NCI-H82 treated with DMSO at 0.1 percent for 48 hours (cell line): ENCODE results near the gene ARID1B.

ENCODE experiments used
- DNase-seq: peaks from one replicate; lab custom pipeline; 2025; ENCODE audit not compliant: unreplicated experiment; lab: John Stamatoyannopoulos, UW

The ARID1B gene

DNA sequence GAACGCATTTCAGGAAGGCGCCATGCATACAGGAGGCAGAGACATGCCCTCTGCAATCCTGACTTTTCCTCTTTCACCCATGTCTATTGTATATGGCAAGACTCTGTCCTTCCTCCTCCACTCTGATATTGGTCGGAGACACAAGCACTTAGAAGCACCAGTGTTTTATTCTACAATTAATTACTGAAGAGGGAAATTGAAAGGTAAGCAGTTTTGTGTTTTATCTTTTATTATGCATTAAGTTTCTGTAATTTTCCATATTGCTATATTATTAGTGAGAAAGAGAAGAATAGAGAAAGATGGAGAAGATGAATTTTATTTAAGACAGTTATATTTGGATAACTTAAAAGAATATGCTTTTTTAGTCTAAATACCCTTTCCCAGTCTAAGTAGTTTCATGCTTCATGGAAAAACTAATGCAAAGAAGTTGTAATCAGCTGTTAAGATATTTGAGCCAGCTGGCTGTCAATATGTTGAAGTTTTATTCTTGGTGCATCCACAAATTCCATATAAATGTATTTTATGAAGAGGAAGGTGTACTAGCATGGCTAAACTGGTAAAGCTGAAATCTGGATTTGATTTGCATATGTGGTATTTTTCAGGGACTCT, 13.6 kb downstream of the ARID1B start:
- DNase-seq = no peak

DNA sequence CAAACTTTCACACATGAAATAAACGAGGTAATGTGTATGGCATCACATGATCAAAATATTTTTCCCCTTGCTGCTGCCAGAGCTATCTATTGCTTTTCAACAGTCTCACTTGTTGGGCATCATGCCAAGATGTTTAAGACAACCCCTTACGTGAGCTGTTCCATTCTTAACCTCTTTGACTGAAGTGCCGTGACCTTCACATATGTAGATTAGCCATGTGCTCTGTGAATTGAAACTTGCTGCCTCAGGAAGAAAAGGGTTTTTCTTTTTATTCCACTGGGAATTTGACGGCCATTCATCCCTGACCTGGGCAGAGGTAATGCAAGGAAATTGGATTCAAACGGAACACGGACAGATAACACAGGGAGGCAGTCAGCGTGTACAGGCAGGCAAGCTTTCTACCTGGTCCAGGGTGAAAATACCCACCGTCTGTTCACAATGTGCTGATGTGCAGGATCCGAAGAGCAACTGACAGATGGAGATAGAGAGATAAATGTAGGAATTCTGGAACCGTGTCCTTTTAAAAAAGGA, 14.2 kb downstream of the ARID1B start:
- DNase-seq = peak; percentile 87

DNA sequence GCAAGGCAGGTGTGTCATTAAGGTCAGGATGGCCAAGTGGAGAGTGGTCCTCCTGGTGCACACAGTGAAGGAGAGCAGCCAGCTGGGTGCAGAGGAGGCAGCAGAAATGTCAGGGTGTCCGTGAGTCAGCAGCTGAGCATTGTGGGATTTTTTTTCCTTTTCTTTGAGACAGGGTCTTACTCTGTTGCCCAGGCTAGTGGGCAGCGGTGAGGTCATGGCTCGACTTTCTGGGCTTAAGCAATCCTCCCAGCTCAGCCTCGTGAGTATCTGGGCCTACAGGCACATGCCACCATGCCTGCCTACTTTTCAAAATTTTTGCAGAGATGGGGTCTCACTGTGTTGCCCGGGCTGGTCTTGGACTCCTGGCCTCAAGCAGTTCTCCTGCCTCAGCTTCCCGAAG, 16.0 kb downstream of the ARID1B start:
- no peak for DNase-seq

DNA sequence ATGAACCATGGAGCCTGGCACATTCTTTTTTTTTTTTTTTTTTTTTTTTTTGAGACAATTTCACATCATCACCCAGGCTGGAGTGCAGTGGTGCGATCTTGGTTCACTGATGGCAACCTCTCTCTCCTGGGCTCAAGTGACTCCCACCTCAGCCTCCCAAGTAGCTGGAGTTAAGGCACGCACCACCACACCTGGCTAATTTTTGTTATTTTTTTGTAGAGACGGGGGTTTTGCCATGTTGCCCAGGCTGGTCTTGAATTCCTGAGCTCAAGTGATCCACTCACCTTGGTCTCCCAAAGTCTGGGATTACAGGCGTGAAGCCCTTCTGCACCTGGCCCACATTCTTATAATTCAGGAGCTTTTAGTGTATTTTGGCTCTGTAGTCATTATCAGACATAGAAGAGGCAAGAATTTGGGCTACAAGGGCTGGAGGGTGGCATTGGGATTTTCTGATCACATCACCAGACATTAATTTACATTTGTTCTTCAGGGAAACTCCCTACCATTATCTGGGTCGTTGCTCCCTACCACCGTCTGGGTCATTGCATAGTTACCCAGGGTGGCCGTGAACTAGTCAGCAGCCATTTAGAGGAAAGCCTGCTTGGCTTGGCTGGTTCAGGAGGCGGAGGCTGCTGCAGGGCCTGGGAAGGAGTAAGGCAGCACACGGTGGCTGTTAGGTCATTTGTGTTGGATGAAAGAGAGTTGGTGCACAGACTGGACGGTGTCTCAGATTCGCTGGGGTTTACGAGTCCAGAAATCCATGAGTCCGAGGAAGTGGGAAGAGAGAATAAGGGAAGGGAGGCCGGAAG, 17.6 kb downstream of the ARID1B start:
- DNase-seq = no peak

DNA sequence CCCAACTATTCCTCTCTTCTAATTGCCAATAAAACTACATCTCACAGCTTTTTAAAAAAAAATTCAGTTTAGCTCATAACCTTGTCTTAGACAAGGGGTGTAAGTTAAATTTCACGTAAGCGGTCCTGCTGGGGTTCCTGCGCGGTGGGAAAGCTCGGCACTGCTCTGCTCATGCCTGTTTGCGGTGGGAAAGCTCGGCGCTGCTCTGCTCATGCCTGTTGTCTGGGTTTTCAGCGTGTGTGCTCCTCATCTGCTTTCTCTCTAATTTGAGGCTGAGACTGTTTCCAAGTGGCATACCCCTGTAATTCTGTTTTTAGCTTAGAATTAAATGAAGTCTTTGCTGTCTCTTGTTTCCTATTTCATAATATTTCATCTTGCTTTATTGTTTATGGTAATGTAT, 18.6 kb downstream of the ARID1B start:
- DNase-seq = no peak

DNA sequence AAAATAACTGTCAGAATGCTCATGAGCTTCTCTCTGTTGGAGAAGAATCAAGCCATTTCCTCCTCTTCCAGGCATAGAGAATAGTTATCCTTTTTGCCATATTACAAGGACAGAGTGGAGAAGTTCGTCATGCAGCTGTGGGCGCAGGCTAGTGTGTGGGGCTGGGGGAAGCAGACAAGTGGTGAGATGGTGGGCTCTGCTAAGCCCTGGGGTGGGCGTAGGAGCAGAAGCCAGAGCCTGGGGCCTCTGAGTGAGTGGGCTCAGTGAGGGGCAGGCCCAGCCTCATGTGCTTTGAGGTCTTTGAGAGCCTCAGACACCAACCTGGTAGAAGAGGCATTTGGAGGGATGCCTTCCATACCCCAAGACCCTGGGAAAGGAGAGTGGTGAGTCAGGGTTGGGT, 19.4 kb downstream of the ARID1B start:
- DNase-seq = no peak

DNA sequence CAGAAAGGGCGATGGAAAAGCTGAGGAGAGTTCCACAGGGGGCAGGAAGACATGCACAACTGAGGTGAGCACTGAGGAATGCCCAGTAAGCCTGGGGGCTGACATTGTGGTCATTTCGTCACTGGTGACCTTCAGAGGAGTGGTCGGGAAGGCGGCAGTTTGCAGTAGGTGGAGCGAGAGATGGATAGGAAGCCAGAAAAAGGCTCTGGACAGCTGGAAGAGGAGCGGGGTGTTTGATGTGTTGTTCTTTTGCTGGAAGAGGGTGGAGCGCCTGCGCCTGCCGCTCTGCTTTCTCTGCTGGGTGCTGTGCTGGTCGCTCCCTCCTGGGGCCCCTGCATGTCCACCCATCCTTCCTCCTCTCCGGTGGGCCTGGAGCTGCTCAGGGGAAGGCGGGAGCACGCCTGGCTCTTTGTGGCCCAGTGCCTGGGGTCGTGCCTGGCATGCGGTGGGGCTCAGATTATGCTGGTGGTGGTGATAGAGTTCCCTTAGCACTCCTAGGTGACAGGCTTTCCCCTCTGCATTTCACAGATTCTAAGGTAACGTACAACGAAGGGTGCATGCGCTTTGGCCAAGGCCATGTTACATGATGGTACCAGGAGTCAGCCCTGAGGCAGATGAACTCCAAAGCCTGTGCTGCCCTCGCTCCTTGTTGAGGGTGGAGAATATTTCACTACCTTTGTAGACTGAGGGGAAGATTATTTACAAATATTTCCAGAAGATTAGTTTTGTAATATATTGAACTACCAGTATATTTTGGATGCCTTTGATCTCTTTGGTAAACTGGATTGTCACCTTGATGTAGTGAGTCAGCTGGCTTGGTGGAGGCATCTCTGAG, 20.9 kb downstream of the ARID1B start:
- no peak for DNase-seq

DNA sequence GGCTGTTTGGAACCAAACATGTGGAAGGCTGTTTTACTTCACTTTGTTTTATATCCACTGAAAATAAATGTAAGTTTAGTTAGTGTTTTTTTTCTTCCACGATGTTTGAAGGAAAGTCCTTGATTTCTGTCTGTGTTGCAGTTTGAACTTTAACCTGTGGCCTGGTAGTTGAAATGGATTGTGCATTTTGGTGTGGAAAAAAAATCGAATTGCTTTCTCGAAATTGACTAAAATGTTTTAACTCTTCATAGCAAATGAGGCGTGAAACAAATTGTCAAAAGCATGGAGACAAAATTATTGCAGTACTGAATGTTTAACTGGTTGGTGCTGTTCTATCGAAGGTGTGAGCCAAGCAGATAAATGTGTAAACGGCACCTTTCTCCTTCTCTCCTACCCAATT, 24.5 kb downstream of the ARID1B start:
- no peak for DNase-seq

DNA sequence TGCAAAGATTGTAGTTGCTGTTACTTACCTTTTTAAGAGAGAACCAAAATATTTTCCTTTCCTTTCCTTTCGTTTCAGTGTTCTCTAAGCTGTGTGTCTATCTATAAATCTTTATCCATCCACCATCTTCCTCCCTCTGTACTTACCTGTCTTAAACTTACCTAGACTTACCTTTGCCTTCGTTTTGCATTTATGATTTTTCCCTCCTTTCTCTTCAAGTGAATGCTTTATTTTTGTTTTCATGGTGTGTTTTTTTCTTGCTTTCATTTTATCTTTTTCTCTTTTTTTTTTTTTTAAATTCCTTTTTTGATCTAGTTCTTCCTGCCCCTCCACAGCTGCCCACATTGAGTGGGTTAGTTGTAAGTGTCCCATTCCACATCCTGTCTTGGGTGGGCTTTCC, 26.2 kb downstream of the ARID1B start:
- DNase-seq = no peak

DNA sequence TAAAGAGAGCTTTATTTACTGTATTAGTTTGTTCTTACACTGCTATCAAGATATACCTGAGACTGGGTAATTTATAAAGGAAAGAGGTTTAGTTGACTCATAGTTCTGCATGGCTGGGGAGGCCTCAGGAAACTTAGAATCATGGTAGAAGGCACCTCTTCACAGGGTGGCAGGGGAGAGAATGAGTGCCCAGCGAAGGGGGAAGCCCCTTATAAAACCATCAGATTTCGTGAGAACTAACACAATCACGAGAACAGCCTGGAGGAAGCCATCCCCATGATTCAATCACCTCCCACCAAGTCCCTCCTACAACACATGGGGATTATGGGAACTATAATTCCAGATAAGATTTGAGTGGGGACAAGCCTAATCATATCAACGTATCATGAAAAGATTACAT, 27.2 kb downstream of the ARID1B start:
- no peak for DNase-seq

DNA sequence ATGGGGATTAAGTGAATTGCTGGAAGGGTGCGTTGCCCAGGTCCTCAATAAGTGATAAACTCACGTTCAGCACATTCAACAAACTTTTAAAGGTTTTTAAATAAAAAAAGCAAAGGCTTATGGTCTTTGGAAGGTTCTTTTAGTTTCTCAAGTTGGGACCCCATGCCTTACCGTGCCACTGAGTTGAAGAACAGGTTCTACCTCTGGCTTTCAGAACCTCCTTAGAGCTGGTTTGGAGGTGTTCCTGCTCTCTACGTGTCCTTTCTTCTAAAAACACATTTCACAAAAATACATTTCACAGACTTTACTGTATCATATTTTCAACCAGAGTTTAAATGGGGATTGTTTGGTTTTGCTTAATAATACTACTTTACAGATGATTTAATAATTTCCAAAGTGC, 29.0 kb downstream of the ARID1B start:
- no peak for DNase-seq

DNA sequence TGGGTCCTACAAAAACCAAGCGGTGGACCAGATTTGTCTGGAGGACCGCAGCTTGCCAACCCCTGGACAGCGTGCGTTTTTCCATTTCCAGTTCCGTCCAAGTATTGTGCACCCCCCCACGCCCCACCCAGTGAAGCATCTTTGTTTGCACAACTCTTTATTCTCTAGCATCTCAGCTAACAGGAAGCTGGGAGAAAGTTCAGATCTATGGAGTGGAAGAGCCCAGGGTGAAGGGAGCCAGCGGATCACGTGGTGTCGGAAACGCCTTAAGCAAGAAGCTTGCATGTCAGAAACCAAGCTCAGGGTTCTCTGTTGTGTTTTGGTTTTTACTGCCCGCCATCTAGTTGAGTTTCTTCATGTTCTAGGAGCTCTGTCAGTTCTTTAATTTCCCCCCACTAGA, 29.9 kb downstream of the ARID1B start:
- DNase-seq = no peak

DNA sequence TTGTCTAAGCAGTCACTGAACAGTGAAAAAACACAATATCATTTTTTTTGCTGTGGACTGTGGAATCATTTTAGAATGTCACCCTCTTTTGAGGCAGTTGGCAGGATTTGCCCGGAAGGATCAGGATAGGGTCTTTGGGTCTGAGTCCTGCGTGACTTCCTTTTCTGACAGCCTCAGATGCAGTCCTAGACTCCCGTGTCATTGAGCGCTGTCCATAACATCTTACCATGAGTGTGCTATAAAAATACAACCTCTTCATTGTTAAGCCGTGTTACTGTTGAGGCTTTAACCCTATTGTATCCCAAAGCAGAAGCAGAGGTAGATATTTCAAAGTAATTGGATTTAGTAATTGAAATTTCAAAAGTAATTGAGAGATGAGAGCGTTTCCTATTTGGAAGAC, 30.6 kb downstream of the ARID1B start:
- DNase-seq = no peak

DNA sequence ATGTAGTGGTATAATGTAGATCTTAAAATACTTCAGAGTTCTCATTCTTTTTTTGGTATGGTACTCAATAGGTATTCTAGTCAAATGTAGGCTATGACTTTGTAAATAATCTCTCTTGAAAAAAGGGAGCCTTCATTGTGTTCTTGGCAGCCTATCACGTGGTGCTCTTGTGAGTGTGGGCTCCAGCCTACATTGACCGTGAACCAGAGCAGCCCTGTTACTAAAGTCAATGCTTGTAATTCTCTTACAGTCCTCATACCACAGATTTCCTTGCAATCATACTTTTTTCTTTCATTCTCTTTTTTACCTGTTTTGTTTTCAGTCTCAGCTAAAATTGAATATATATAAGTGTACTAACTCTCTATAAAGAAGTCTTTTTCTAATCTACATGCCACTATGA, 31.1 kb downstream of the ARID1B start:
- DNase-seq = no peak

DNA sequence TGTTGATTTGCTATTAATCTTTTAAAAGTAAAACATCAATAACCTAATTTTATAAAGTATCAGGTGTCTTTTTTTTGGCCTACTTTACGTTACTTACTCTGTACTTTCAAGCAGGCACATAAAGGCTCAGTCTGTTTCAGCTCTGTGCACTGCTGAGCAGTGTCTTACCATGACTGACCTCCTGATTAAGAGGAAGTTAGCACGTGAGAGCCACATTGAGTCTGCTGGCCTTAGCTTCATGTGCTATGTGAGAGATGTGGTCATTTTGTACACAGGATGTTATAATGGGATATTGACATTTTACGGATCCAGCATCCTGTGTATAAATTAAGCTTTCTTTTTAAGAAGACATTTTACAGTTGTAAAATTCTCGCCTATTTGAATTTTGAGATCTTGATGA, 31.9 kb downstream of the ARID1B start:
- no peak for DNase-seq

DNA sequence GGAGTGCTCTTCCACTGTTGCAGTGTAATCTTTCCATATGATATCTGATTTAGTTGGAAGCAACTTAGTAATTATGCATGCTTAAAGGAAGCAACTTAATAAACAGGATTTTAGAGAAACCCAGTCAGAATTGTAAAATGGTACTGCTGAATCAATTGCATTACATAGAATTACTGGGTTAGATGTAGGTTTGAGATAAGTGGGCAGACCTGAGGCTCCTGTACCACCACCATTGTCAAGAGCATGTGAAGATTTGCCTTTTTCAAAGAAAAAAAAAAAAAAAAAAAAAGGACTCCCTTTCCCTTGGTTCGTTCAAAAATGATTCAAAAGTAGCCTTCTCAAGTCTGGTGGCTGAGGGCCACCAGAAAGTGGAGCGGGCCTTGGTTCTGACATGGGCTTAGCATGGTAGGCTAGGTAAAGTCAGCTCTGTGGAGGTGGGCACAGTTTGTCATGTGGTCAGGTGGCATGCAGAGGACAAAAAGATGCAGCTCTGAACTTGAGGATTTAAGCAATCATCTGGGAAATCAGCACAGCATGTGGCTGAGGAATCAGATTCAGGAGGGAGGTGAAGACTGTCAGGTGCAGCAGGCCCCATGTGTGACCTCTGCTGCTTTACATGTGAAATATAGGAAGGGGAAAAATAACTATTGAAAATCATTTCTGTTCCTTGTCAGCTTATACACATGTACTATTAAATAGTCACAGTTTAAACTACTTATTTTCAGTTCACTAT, 32.4 kb downstream of the ARID1B start:
- no peak for DNase-seq

DNA sequence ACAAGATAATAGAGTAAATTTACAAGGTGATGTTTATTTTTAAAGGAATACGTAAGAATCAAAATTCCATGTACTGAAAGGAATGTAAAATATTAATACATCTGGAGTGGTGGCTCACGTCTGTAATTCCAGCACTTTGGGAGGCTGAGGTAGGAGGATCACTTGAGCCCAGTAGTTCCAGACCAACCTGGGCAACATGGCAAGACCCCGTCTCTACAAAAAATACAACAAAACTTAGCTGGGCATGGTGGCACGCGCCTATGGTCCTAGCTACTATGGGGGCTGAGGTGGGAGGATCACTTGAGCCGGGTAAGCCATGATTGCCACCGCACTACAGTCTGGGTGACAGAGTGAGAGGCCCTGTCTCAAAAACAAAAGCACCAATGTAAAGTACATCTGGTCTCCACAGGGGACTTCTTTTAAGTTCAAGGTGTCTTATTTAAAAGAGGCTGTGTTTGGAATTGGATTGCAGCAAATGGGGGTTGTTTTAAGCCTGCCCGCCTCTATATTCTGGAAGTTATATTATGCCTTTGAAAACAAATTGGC, 36.9 kb downstream of the ARID1B start:
- no peak for DNase-seq

DNA sequence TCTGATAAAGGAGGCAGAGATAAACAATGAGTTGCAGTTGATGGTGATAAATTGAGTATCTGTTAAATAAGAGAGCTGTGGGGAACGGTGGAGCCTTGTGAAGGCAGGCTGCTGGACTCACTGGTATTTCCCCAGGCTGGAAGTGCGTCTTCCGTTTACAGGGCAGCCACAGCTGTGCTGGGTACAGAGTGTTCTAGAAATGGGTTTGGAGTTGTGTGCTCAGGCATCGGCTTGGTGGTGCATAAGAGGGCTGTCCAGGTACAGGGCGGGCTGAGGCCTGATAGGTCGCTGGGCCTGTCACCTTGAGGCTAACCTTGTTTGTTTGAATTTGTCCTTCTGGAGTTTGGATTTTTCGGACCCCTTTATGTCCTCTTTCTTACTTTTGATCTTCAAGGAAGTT, 39.3 kb downstream of the ARID1B start:
- DNase-seq = no peak

DNA sequence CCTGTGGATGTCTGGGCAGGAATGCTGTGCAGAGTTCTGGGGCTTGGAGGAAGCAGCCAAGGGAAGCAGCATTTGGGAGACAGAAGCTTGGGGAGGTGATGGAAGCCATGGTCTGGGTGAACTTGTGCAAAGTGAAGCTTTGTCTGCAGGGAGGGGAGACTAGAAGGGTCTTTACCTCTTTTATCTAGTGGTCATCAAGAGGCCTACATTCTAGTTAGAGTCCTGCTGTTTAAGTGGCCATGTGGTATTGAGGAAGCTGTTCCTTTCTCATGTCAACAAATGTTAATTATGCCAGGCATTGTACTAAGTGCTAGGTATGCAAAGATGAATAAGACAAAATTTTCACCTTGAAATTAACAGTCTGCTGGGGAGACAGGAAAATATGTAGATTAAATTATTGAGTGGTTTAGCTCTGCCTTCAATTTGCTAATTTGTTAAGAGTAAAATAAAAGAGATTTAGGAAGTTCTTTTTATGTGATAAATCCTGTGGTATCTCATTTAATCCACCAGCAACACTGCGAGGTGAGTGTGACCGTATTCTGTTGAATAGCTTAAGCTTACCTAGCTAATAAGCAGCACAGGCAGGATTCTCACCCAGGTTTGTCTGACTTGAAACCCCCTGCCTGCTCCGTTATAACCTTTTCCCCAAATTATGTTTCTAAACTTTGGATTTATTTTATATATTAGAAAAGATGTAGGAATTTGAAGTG, 43.1 kb downstream of the ARID1B start:
- no peak for DNase-seq

DNA sequence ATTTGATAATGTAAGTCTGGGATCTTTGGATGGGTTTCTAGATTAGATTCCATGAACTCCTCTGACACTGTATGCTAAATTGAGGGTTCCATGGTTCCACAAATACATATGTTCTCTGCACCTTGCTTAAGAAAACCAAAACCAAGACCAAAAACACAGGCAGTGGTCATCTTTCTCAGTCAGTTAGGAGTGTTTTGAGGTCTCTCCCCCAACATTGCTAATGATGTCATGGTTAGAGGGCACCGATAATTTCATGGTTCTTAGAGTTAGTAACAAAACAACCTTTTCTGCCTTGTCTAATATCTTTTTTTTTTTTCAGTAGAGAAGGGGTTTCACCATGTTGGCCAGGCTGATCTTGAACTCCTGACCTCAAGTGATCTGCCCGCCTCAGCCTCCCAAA, 44.5 kb downstream of the ARID1B start:
- no peak for DNase-seq
